SKM-1 treated with dmso at 0.1 percent for 144 hours (cell line): ENCODE results near the gene UPK3A.

Experiments used
- DNase-seq: peaks from one replicate; lab custom pipeline; 2025; ENCODE audit not compliant: unreplicated experiment; lab: John Stamatoyannopoulos, UW

Gene UPK3A

GRCh38 chr22:45308391-45308956 is 23.7 kb downstream of the UPK3A start:
- no peak for DNase-seq

DNA sequence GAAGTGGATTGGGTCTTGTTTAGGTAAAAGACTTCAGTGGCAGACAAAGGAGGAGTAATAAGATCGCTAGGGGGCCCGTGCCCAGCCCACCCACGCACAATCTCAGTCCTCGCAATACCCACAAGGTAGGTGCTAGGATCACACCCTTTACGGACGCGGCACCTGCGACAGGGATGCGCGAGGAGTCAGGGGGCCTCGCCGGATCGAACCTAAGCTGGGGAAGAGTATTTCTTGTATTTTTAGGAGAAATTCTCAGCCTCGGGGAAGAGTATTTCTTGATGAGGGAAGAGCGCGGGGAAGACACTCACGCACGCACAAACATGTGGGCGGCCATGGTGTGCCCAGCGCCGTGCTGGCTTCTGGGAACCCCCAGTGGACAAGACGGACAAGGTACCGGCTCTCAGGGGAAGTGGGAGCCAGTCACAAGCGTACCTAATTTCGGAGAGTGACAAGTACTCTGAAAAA is 24.2 kb downstream of the UPK3A start:
- DNase-seq, result peak; percentile 50

DNA sequence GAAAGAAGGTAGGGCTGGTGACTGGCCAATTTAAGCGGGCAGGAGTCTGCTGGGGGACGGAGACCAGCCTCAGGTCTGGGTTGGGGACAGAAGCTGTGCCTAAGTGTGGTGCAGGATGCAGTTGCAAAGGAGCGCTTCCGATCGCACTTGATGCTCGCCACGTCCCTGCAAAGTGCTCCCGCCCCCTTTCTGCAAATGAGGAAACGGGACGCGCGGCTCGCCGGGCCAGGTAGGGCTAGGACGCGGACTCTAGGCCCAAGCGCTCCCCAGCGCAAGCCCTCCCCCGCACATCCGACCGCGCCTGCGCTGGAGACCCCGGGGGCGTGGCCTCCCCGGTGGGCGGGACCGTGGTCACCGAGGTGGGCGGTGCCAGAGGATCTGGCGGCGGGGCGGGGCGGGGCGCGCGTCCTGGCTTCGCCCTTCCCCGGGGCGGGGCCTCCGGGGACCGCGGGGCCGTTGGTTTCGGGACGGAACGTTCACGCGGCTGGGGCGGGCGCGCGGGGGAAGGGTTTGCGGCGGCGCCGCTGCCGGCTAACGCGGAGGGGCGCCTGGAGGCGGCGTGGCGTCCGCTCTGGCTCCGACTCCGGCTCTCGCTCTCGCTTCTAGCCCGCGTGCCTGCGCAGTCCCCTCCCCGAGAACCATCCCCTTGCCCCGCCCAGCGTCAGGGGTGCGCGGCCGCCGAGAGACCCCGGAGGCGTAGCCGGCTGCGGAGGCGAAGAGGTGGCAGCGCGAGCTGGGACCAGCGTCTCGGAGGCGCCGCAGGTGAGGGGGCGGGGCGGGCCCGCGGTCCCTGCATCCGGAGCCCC is 24.9 kb downstream of the UPK3A start, which contains the start of gene FAM118A:
Gene FAM118A, plus strand, starts transcription at position 513 of the 806 bp plus-strand sequence. CDS start 12,446 bp downstream, outside the sequence.
- DNase-seq, result peak; percentile 91

- no peak for DNase-seq
These were observed 25.7 kb downstream of the UPK3A start for GRCh38 chr22:45310331-45310976.

GRCh38 chr22:45310977-45311531 is 26.3 kb downstream of the UPK3A start:
- DNase-seq, result no peak

- no peak for DNase-seq
These were observed 27.7 kb downstream of the UPK3A start for GRCh38 chr22:45312415-45312814.

DNA sequence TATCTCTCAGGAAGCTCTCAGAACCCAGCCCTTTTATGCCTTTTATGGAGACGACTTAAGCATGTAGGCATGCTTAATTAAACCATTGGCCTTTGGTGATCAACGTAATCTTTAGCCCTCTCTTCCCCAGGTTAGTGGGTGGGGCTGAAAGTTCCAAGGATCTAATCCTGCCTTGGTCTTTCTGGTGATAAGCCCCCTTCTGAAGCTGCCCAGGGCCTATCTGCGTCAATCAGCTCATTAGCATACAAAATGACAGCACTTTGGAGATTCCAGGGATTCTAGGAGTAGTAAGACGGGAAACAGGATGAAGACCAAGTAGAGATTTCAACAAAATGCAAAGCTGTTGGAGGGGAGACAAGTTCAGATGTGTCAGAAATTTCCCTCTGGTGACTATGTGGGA is 28.1 kb downstream of the UPK3A start:
- DNase-seq, result no peak

DNA sequence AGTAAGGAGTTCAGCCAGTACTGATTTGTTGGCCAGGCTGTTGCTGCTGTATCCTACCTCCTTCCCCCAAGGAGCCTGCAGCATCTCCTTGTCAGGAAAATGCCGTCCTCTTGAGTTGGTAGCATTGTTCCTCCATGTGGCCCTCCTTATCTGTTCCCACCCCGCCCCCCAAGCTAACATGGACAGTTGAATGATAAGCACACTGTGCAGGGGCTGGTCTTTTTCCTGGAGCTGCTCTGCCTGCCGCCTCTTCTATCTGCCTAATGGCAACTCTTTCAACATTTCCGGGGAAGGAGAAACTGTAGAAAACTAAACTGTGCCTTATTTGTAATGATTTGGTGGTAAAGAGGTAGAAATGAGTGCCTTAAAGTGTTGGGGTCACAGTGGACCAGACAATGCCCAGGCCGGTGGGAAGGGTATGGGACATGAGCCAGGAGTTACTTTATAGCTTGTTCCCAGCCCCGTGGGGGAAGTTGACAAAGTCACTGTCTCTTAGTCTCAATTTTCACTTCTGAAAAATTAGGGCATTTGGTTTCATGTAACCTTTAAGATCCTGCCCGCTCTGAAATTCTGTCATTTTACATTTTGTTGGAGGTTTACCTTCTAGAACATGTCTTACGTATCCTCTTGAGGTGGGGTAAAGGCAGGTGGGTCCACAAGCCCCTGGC is 29.4 kb downstream of the UPK3A start:
- DNase-seq, result no peak

DNA sequence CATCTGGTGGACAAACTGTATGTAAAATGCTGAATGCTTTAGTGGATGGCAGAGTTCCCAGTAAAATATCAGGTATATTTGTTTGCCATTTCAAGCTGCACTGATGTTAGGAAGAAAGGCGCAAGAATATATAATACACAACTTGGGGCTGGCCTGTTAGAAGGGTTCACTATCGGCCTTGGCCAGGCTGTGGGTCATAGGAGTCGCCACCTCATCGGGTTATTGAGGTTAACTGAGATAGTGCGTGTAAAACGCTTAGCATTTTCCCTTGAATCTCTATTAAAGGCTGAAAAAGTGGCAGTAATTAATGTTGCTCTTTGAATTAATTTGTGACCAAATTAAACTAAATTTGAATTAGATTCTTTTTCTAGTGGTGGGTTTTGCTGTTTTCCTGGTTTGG is 30.0 kb downstream of the UPK3A start:
- no peak for DNase-seq

GRCh38 chr22:45316796-45317526 is 32.2 kb downstream of the UPK3A start:
- DNase-seq, result peak; percentile 14

- no peak for DNase-seq
These were observed 32.9 kb downstream of the UPK3A start for GRCh38 chr22:45317551-45318167.

DNA sequence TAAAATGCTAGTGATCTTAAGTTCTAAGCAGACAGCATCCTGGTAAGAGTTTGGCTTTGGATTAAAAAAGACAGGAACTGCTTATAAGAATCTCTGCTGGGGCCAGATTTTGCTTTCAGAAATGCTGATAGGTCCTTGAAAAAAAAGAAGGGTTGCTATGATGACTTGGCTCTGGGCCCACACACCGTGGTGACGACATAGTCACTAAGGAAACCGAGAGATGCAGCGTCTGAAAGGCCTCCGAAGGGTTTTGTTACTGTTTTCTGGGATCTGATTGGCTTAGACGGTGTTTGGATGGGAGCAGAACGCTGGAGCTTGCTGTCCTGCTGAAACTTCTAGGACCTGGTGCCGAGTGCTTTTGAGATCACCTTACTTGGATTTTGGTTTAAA is 33.4 kb downstream of the UPK3A start:
- peak; percentile 57 for DNase-seq

DNA sequence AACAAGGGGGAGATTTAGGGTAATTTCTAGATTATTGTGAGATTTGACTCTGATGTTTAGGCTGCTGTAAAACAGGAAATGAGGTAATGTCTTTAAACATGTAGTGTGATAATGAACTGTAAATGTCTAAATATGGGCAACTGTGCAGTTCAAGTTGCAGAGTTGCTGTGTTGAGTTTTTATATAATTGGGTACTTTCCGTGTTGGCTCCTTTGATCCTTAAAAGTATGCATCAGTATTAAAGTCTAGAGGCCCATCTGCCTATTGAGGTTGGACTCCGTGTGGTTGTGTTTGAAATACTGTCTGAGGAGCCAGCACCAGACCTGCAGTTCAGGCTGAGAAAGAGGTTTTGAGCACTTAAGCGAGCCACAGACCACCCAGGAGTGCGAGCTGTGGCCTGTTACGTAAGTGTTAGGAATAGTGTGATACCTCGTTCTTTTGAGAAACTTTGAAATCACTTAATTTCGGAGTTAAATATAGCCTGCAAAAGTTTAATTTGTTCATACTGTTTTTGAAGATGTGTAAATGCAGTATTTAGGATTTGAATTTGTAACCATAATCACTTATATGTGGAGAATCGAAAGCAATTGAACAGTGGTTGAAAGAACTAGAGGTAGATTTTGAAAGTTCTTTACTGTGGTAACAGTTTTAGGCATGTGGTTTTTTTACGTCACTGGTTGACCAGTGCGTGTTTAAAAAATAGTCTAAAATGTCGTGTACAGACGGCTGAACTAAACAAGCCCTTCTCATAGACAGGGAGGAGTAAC is 34.0 kb downstream of the UPK3A start:
- peak; percentile 43 for DNase-seq

GRCh38 chr22:45319324-45319685 is 34.6 kb downstream of the UPK3A start:
- no peak for DNase-seq

DNA sequence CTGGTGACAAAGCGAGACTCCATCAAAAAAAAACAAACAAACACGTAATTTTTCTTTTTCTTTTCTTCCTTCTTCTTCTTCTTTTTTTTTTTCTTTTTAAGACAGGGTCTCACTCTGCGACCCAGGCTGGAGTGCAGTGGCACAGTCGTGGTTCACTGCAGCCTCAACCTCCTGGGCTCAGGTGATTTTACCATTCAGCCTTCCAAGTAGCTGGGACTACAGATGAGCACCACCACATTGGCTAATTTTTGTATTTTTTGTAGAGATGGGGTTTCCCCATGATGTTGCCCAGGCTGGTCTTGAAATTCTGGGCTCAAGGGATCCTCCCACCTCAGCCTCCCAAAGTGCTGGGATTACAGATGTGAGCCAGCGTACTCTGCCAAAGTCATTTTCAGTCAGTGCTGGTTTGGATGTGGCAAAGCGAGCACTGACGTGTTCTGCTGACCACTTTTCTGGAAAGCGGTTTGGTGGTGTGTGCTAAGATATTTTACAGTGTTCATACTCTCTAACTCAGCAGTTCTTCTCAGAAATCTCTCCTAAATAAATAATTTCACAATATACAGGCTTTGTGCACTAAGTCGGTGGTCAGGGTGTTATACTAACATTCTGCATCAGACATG is 35.7 kb downstream of the UPK3A start:
- no peak for DNase-seq

DNA sequence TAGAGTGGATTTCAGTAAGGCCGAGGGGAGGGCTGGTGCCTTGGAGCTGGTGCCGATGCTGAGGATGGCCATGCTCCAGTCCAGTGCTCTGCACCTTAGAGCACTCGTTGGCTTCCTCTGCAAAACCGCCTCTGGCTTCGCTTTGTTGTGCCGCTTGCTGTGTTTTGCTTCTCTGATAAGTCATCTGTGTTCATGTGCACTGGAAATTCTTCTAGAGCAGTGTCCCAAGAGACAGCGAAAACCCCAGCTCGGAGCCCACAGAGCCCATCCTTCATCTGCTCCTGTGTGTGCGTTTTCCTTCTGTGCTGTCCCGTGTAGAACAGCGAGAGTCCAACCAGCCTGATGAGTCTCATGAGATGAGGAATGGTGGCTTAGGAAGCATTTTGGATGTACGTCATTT is 37.1 kb downstream of the UPK3A start:
- DNase-seq, result no peak

GRCh38 chr22:45322873-45323525 is 38.2 kb downstream of the UPK3A start:
- DNase-seq, result no peak

- DNase-seq, result no peak
These were observed 38.9 kb downstream of the UPK3A start for GRCh38 chr22:45323695-45324094.
